HG03139 (cell line): ENCODE measurements around the gene CDK11B.

Experiments
- ATAC-seq: cut with Tn5 transposase; IDR thresholded peaks from one replicate; pipeline ENCODE4 v1.9.1; 2021; ENCODE audit not compliant: unreplicated experiment

The CDK11B gene

DNA sequence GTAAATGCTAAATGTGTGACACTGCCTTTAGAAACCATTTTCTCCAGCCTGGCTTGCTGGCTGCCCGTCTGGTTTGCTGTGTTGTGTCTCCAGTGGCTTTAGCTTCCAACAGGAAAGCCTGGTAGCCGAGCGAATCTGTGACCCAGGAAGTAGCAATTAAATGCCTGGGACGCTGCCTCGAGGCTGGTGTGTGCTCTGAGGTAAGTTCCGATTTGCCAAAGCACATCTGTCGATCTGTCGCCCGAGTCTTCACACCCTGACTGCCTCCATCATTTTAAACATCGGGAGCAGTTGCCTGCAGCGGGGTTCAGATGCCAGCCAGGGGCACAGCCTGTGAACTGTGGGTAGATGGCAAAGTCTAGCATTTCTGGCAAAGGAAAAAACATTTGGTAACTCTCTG lies 41.3 kb downstream of the CDK11B start:
- ATAC-seq: no peak

GRCh38 chr1:1616838-1617237 lies 42.0 kb downstream of the CDK11B start:
- no peak for ATAC-seq

DNA sequence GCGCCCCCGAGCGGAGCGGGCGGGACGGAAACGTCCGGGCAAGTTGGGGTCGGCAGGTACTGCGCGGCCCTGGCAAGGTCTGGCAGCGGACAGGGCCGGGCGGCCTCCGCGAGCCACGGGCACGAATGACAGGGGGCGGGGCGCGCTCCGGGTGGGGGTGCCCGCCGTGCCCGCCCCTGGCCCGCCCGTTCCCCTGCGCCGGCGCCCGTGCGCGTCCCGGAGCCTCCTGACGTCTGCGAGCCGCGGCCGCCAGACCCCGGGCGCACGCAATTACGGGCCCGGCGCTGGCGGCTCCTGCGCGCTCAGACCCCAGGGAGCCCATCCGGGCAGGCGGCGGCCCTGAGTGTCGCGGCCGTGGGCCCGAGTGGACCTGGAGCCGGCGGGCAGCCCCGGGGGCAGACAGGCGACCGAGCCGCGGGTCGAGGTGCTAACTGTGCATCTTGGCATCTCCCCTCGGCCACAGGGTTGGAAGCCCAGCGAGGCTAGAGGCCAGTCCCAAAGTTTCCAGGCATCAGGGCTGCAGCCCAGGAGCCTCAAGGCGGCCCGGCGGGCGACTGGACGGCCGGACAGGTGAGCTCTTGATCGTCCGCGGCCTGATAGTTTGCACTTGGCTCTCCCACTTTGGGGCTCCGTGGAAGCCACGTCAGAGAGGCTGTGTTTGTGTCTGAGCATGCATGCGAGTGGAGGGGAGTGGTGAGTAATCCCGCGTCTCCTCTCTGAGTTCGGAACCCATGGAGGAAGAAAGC lies 42.6 kb downstream of the CDK11B start:
- peak; percentile 22 for ATAC-seq

GRCh38 chr1:1615256-1616044 lies 43.4 kb downstream of the CDK11B start, which contains the start of gene MIB2:
Gene MIB2 (plus strand): TSS chr1:1615500. CDS start chr1:1623453, 7,953 bp downstream.
- ATAC-seq: peak; percentile 79

DNA sequence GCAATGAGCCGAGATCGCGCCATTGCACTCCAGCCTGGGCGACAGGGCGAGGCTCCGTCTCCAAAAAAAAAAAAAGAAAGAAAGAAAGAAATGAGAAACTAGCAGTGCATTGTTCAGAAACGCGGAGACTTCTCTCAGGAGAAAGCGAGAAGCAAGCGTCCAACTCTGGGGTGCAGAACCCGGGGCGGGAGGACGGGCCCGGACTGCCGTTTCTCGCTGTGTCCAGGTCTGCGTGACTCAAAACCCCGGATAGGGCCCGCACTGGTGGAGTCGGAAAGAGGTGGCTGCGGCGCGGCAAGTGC lies 43.9 kb downstream of the CDK11B start:
- no peak for ATAC-seq

- ATAC-seq: no peak
Observed at GRCh38 chr1:1614204-1614953, 44.4 kb downstream of the CDK11B start.

GRCh38 chr1:1613509-1614082 lies 45.2 kb downstream of the CDK11B start:
- ATAC-seq: no peak

DNA sequence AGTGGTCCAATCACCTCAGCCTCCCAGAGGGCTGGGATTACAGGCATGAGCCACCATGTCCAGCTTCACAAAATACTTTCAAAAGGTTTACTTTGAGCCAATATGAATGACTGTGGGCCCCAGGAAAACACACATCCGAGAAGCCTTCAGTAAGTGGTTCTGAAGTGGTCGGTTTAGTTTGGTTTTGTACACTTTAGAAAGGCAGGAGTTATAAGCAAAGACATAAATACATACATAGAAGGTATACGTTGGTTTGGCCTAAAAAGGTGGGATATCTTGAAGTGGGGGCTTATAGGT lies 46.8 kb downstream of the CDK11B start:
- no peak for ATAC-seq

DNA sequence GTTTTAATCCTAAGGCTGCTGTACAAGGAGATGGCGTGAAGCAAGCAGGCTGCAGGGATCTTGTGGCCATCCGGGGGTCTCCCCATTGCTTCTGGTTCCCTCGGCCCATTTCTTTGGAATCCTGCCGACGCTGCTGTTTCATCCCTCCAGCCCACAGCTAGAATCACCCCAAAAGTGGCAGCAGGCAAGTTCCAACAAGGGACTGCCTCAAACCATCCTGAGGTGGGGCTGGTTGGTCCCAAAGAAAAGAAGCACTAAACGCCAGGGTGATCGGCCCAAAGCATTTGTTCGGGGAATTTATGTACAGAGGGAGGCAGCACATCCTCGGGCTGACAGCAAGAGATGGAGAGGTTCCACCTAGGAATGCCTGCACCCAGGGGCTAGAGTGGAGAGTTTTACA lies 48.0 kb downstream of the CDK11B start:
- no peak for ATAC-seq

- no peak for ATAC-seq
Observed at GRCh38 chr1:1609822-1610485, 48.9 kb downstream of the CDK11B start.

GRCh38 chr1:1606232-1606631 lies 52.6 kb downstream of the CDK11B start:
- no peak for ATAC-seq

DNA sequence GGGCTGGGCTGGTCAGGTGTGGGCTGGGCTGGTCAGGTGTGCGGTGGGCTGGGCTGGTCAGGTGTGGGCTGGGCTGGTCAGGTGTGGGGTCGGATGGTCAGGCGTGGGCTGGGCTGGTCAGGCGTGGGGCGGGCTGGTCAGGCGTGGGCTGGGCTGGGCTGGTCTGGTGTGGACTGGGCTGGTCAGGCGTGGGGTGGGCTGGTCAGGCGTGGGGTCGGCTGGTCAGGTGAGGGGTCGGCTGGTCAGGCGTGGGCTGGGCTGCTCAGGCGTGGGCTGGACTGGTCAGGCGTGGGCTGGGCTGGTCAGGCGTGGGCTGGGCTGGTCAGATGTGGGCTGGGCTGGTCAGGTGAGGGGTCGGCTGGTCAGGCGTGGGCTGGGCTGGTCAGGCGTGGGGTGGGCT lies 53.1 kb downstream of the CDK11B start:
- no peak for ATAC-seq

GRCh38 chr1:1605034-1605591 lies 53.7 kb downstream of the CDK11B start:
- no peak for ATAC-seq

GRCh38 chr1:1604374-1605033 lies 54.3 kb downstream of the CDK11B start:
- no peak for ATAC-seq

GRCh38 chr1:1603671-1604373 lies 55.0 kb downstream of the CDK11B start:
- no peak for ATAC-seq

DNA sequence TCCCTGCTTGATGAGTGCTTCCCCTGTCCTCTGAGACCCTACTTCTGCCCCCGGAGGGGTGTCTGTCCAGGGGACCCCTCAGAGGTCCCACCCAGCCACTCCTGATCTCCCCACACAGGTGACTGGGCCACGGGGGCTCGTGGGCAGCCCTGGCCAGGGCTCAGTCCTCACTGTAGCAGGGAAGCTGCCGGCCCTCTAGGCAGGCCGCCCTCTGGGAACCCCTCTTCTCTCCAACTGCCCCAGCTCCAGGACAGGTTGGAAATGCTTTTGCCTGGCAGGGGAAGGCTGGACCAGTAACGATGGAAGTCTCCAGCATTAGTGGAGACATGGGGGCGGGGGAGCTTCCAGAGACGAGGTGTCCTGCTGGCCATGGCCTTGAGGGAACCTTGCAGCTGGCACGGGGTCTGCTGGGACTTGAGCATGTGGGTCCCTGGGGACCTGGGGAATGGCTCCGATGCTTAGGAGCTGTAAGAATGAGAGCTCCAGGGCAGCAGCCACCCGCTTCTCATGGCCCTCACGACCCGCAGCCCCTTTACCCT lies 55.8 kb downstream of the CDK11B start:
- ATAC-seq: no peak

DNA sequence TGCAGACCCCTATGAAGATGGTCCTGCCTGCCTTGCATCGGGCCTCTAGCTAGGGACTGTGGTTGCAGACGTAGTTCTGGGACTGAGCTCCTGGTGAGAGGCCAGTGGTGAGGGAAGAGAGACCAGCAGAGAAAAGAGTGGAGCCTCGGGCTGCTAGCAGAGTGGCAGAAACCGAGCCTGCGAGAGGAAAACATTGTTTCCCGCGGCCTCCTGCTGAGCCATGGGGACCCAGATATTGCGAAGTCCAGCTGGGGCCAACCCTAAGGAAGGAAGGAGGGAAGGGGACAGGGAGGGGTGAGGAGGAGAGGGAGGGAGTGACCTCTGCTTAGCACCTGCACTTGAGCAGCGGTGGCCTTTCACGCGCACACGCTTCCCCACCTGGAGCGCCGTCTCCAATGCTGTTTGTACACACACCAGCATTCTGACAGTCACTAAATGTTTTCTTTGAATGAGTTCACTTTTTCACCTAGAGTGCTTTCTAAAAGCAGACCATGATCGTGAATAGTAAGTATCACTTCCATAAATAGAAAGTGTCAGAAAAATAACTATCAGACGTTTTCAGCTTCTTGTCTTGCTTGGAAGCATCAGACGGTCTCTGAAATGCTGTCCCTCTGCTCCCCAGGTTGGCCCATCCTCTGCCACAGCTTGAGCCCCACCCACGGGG lies 56.4 kb downstream of the CDK11B start:
- no peak for ATAC-seq

DNA sequence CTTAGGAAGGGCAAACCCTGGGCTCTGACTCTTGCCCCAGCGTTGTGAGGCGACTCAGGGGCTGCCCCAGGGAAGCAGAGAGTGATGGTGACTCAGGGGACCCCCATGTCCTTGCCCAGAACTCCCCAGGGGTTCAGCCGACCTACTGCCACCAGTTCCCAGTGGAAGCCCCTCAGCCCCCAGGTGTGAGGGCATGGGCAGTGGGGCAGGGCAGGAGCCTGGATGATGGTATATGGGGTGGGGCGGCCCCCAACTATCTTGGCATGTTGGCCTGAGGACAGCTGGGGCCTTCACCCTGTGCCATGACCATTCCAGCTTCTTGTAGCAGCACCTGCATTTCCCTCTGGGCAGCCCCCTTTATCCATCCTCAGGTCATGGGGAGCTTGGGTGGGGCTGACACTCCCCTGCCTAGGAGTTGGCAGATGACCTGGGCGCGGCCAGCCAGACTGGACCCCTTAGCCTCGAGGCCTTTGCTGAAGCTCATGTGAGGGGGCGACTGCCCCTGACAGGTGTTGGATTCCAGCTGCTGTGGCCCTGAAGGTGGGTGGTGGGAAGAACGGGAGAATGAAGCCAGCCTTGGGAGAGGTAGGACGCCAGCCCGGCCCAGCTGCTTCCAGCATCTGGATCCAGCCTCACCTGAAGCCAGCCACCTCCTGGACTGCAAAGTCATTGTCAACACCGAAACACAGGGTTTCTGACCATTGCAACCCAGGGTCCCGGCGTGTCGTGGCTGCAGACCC lies 57.1 kb downstream of the CDK11B start:
- no peak for ATAC-seq
